Neural cell (in vitro differentiated cells): Measurements from ENCODE around the gene PTPN3. TPM values are rescaled to one million over a fixed set of nuclear protein-coding genes. Genes with fewer than 3 reads are reported as not detected.

Experiments
- H2AFZ ChIP-seq: fragments of 200-600, 300-800 bp; sonication (generic), shearing (Covaris generic); 2 replicates; pipeline ENCODE4 v1.6.0; 2014; ENCODE audit warnings: low read depth, mild to moderate bottlenecking, antibody characterized with exemption, low read length, moderate library complexity
- H3F3A ChIP-seq: fragments of 200-600 bp; shearing (Covaris generic); 2 replicates; pipeline ENCODE4 v1.6.1; 2016; ENCODE audit warnings: mild to moderate bottlenecking, moderate library complexity, mixed read lengths, antibody characterized with exemption, low read length; ENCODE audit not compliant: insufficient read depth, poor library complexity, severe bottlenecking
- H3K27ac ChIP-seq: fragments of 200-600, 300-800 bp; sonication (generic), shearing (Covaris generic); 2 replicates; pipeline ENCODE4 v1.5.1; 2014; ENCODE audit warnings: mild to moderate bottlenecking, low read length, moderate library complexity
- H3K27me3 ChIP-seq: fragments of 300-800, 200-600 bp; sonication (generic), shearing (Covaris generic); 2 replicates; pipeline ENCODE4 v1.6.0; 2014; ENCODE audit warnings: mild to moderate bottlenecking, low read depth, low read length, moderate library complexity; ENCODE audit not compliant: insufficient read depth
- H3K36me3 ChIP-seq: fragments of 300-800, 200-600 bp; sonication (generic), shearing (Covaris generic); 2 replicates; pipeline ENCODE4 v1.5.1; 2014; ENCODE audit warnings: mild to moderate bottlenecking, antibody characterized with exemption, low read length, moderate library complexity; ENCODE audit not compliant: insufficient read depth
- H3K4me2 ChIP-seq: fragments of 300-800, 200-600 bp; sonication (generic), shearing (Covaris generic); 2 replicates; pipeline ENCODE4 v1.6.0; 2014; ENCODE audit warnings: mild to moderate bottlenecking, low read length
- H3K4me3 ChIP-seq: fragments of 300-800, 200-600 bp; sonication (generic), shearing (Covaris generic); 2 replicates; pipeline ENCODE4 v1.5.1; 2014; ENCODE audit warnings: mild to moderate bottlenecking, low read length, moderate library complexity
- H3K79me2 ChIP-seq: fragments of 200-600 bp; shearing (Covaris generic); replicated peaks from 2 replicates; pipeline ENCODE4 v1.6.0; 2014; ENCODE audit warnings: mild to moderate bottlenecking, low read length, moderate library complexity; ENCODE audit not compliant: insufficient read depth
- H3K9ac ChIP-seq: fragments of 300-800, 200-600 bp; sonication (generic), shearing (Covaris generic); 2 replicates; pipeline ENCODE4 v1.6.1; 2016; ENCODE audit warnings: mild to moderate bottlenecking, low read length, mixed read lengths
- H3K9me2 ChIP-seq: fragments of 200-600 bp; shearing (Covaris generic); 2 replicates; pipeline ENCODE4 v1.6.1; 2016; ENCODE audit warnings: mild to moderate bottlenecking, low read length, mixed read lengths; ENCODE audit not compliant: insufficient read depth
- H3K9me3 ChIP-seq: fragments of 200-600, 300-800 bp; sonication (generic), shearing (Covaris generic); 2 replicates; pipeline ENCODE4 v1.6.1; 2016; ENCODE audit warnings: mild to moderate bottlenecking, mixed run types, low read length, moderate library complexity, mixed read lengths
- H4K20me1 ChIP-seq: fragments of 200-600 bp; shearing (Covaris generic); 2 replicates; pipeline ENCODE4 v1.6.1; 2016; ENCODE audit warnings: mild to moderate bottlenecking, mixed run types; ENCODE audit not compliant: insufficient read depth
- EP300 ChIP-seq: fragments of 450-650 bp; conservative IDR thresholded peaks from 2 replicates; pipeline ENCODE4 v1.6.1; 2014; ENCODE audit warnings: antibody characterized with exemption, mild to moderate bottlenecking, moderate library complexity; ENCODE audit not compliant: poor library complexity, severe bottlenecking
- EZH2 ChIP-seq: fragments of 200-600, 300-800 bp; shearing (Covaris generic), sonication (generic); IDR thresholded peaks from 2 replicates; pipeline ENCODE4 v1.6.1; 2014; ENCODE audit warnings: antibody characterized with exemption, low read length, borderline replicate concordance, mild to moderate bottlenecking; ENCODE audit not compliant: insufficient read depth, poor library complexity, severe bottlenecking
- MXI1 ChIP-seq: fragments of 450-650 bp; conservative IDR thresholded peaks from 2 replicates; pipeline ENCODE4 v1.6.1; 2014; ENCODE audit warnings: antibody characterized with exemption, mild to moderate bottlenecking; ENCODE audit not compliant: poor library complexity, severe bottlenecking
- POLR2AphosphoS5 ChIP-seq: IDR thresholded peaks from 2 replicates; pipeline ENCODE4 v1.6.1; 2012
- RAD21 ChIP-seq: fragments of 450-650 bp; conservative IDR thresholded peaks from 2 replicates; pipeline ENCODE4 v1.6.1; 2014; ENCODE audit warnings: antibody characterized with exemption, mild to moderate bottlenecking, moderate library complexity
- REST ChIP-seq: IDR thresholded peaks from 2 replicates; pipeline ENCODE4 v1.6.1; 2012; ENCODE audit warnings: borderline replicate concordance
- SMC3 ChIP-seq: fragments of 450-650 bp; conservative IDR thresholded peaks from 2 replicates; pipeline ENCODE4 v1.6.1; 2014; ENCODE audit warnings: antibody characterized with exemption, mild to moderate bottlenecking, moderate library complexity; ENCODE audit not compliant: poor library complexity
- TAF1 ChIP-seq: IDR thresholded peaks from 2 replicates; pipeline ENCODE4 v1.6.1; 2012; ENCODE audit warnings: low read depth
- polyA plus RNA-seq: library from polyadenylated mRNA; depleted of rRNA; stranded (reverse); fragments of >200 nt; gene quantifications from 2 replicates; pipeline ENCODE4 v1.2.3, GENCODE V29; 2014
- TF ChIP-seq, protein P1 (sequence below): fragments of 450-650 bp; IDR thresholded peaks from 2 replicates; pipeline ENCODE4 v1.5.1; 2014; ENCODE audit warnings: antibody characterized with exemption, mild to moderate bottlenecking, moderate library complexity; ENCODE audit not compliant: poor library complexity, severe bottlenecking

The PTPN3 gene
- polyA plus RNA-seq, 1 donor from 2014 or later, result 3.8 TPM

DNA sequence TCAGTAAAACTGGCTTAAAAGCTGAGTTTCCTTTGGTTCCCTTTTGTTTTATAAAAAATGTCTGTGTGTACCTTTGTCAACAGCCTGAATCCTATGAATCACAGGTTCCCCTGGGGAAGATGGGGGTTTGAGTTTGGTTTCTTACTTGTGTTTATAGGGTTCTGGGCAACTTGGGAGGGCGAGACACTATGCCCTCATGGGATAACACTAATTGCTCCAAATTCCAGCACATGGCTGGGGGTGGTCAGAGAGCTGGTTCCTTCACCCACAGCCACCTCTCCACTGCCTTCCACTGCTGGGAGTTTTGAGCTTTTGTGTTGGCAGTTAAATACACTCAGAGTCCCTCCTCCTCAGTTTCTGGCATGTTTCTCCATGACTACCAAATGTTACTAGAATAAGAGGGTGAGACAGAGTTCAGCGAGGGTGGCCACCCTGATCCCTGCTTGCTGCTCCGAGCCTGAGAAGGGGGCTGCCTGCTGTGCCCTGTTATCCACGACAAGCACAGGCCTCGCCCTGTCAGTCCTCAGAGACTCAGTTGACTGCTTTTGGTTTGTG is 94.3 kb downstream of the PTPN3 start:
- Histone ChIP-seq H4K20me1 (no peaks in the 10 kb centered on the region), H3K9ac (no peak overlapping the region), H3K9me3 (no peaks in the 10 kb centered on the region), H3K4me2 (no peak overlapping the region), H3K9me2 (no peaks in the 10 kb centered on the region), H3K79me2 (no peaks in the 10 kb centered on the region), H3K27me3 (no peaks in the 10 kb centered on the region), H3F3A (no peaks in the 10 kb centered on the region), H2AFZ (no peak overlapping the region), H3K27ac (no peak overlapping the region), H3K36me3 (no peaks in the 10 kb centered on the region), H3K4me3 (no peak overlapping the region)
- TF ChIP-seq POLR2AphosphoS5, result no peak
- no peak for TF ChIP-seq EP300
- TF ChIP-seq, protein P1, sequence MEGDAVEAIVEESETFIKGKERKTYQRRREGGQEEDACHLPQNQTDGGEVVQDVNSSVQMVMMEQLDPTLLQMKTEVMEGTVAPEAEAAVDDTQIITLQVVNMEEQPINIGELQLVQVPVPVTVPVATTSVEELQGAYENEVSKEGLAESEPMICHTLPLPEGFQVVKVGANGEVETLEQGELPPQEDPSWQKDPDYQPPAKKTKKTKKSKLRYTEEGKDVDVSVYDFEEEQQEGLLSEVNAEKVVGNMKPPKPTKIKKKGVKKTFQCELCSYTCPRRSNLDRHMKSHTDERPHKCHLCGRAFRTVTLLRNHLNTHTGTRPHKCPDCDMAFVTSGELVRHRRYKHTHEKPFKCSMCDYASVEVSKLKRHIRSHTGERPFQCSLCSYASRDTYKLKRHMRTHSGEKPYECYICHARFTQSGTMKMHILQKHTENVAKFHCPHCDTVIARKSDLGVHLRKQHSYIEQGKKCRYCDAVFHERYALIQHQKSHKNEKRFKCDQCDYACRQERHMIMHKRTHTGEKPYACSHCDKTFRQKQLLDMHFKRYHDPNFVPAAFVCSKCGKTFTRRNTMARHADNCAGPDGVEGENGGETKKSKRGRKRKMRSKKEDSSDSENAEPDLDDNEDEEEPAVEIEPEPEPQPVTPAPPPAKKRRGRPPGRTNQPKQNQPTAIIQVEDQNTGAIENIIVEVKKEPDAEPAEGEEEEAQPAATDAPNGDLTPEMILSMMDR, result no peak
- no peak for TF ChIP-seq EZH2
- no peak for TF ChIP-seq RAD21
- TF ChIP-seq MXI1, result no peak
- no peak for TF ChIP-seq REST
- no peak for TF ChIP-seq SMC3

DNA sequence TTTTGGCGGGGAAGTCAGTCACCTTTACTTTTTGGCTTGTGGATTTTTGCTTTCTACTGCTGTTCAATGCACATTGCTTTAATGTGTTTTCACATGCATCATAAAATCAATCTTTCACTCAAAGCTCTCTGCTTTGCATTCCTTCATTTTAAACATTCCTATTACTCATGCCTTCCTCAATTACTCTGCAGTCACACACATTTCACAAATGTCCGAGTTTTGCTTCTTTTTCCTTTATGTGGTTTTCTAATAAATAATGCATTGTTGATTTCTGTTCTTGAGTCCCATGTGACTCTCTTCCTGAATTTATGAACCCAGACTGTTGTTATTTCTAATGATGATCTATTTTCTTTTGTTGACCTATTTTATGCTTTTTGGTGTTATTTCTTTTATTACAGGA is 95.0 kb downstream of the PTPN3 start:
- Histone ChIP-seq H3F3A (no peaks in the 10 kb centered on the region), H3K9ac (no peak overlapping the region), H3K79me2 (no peaks in the 10 kb centered on the region), H2AFZ (no peak overlapping the region), H3K4me2 (no peak overlapping the region), H3K27me3 (no peaks in the 10 kb centered on the region), H3K4me3 (no peak overlapping the region), H4K20me1 (no peaks in the 10 kb centered on the region), H3K27ac (no peak overlapping the region), H3K9me3 (no peaks in the 10 kb centered on the region), H3K9me2 (no peaks in the 10 kb centered on the region), H3K36me3 (no peaks in the 10 kb centered on the region)
- no peak for TF ChIP-seq MXI1
- TF ChIP-seq RAD21, result no peak
- TF ChIP-seq EP300, result no peak
- no peak for TF ChIP-seq POLR2AphosphoS5
- TF ChIP-seq SMC3, result no peak
- TF ChIP-seq, protein P1, result no peak
- no peak for TF ChIP-seq TAF1
- no peak for TF ChIP-seq EZH2
- no peak for TF ChIP-seq REST
